Measurements from ENCODE around the gene KCNJ2. TPM values are rescaled to one million over a fixed set of nuclear protein-coding genes. Genes with fewer than 3 reads are reported as not detected.

KCNJ2 gene
- total RNA-seq, 1 experiment from 2014 or later: 0.15 TPM

- H3K14ac ChIP-seq (ENCODE audit: insufficient read depth, low read length): no peak overlapping the region
- DNase-seq: no peak
- no peaks in the 10 kb centered on the region for H3K36me3 Mint-ChIP-seq (ENCODE audit: insufficient read depth in 1 of 3, low read depth in 3 of 3)
- H2BK20ac ChIP-seq (ENCODE audit: low read depth, low read length, poor library complexity, severe bottlenecking): no peak overlapping the region
- H3K23me2 ChIP-seq (ENCODE audit: insufficient read length, low read depth, low read length, poor library complexity, severe bottlenecking): no peaks in the 10 kb centered on the region
- no peak overlapping the region for H2AK5ac ChIP-seq (ENCODE audit: insufficient read length, low read length)
- no peak overlapping the region for H2BK120ac ChIP-seq (ENCODE audit: low read depth, low read length, poor library complexity, severe bottlenecking)
- H3K79me2 ChIP-seq (ENCODE audit: insufficient read depth, low read length): no peaks in the 10 kb centered on the region
- H4K20me1 ChIP-seq (ENCODE audit: control insufficient read depth, insufficient read depth, insufficient read length): no peaks in the 10 kb centered on the region
- no peak for TF ChIP-seq CTCF (conservative IDR thresholded peaks at IDR 0.05)
- H3K27ac ChIP-seq (ENCODE audit: insufficient read length, low read depth, low read length): no peak overlapping the region
- H3K9me3 ChIP-seq (ENCODE audit: control insufficient read depth, low read depth, low read length): no peaks in the 10 kb centered on the region
- H3K4ac ChIP-seq (ENCODE audit: low read depth, low read length): no peak overlapping the region
- no peak overlapping the region for H3K4me2 ChIP-seq (ENCODE audit: insufficient read depth, insufficient read length, low read length)
- H3K79me1 ChIP-seq (ENCODE audit: insufficient read depth, low read depth, low read length, poor library complexity, severe bottlenecking): no peaks in the 10 kb centered on the region
- H4K5ac ChIP-seq (ENCODE audit: insufficient read length, low read depth, low read length): no peak overlapping the region
- no peak overlapping the region for H3K23ac ChIP-seq (ENCODE audit: insufficient read length, low read depth, low read length)
- no peak overlapping the region for H3K9ac ChIP-seq (ENCODE audit: extremely low read depth, insufficient read length, low read length)
- no peak overlapping the region for H3K27ac Mint-ChIP-seq
- no peaks in the 10 kb centered on the region for H3K27me3 Mint-ChIP-seq (ENCODE audit: low read depth)
- H4K8ac ChIP-seq (replicated peaks; ENCODE audit: insufficient read length, low read depth, low read length): no peak overlapping the region
- H3K4me3 Mint-ChIP-seq: no peak overlapping the region
- H3K56ac ChIP-seq (ENCODE audit: insufficient read length, low read depth, low read length): no peak overlapping the region
- no peak overlapping the region for H2BK15ac ChIP-seq (ENCODE audit: low read depth, low read length)
- H2BK12ac ChIP-seq (ENCODE audit: insufficient read length, low read depth, low read length): no peak overlapping the region
- no peaks in the 10 kb centered on the region for H3K4me1 Mint-ChIP-seq
- H3K27me3 ChIP-seq (ENCODE audit: insufficient read depth, low read length): no peaks in the 10 kb centered on the region
- no peaks in the 10 kb centered on the region for H3K9me3 Mint-ChIP-seq
- WGBS (ENCODE audit: extremely low coverage, insufficient read length, low lambda C conversion rate): no CpG with 5 or more reads among the region's 3 CpGs
- no peak overlapping the region for H2AFZ ChIP-seq (ENCODE audit: low read length)
- H4K91ac ChIP-seq (ENCODE audit: insufficient read length, low read depth, low read length): no peak overlapping the region
- H3K18ac ChIP-seq (ENCODE audit: insufficient read length, low read depth, low read length): no peak overlapping the region
- no peaks in the 10 kb centered on the region for H3K4me1 ChIP-seq (ENCODE audit: insufficient read depth, low read length)
- no peak overlapping the region for H2BK5ac ChIP-seq (ENCODE audit: insufficient read length, low read length)
- H3T11ph ChIP-seq (ENCODE audit: low read length): no peak overlapping the region
These were observed 16.1 kb upstream of the KCNJ2 start for GRCh38 chr17:70153210-70153609.

Data from H9 (cell line).